Activated T-cell treated with anti-CD3 and anti-CD28 coated beads for 1 hour (primary cell): Measurements from ENCODE around the gene MGA.

Source experiments
- DNase-seq: peaks from one replicate; pipeline ENCODE4 v3.0.0-alpha.2; 2020; ENCODE audit warnings: low read depth

Gene MGA

GRCh38 chr15:41658689-41659088 lies 1.5 kb upstream of the MGA start:
- no peak for DNase-seq

GRCh38 chr15:41659190-41659589 lies 1.0 kb upstream of the MGA start:
- no peak for DNase-seq

- no peak for DNase-seq
Measured at GRCh38 chr15:41659855-41660234, 360 bp upstream of the MGA start.

DNA sequence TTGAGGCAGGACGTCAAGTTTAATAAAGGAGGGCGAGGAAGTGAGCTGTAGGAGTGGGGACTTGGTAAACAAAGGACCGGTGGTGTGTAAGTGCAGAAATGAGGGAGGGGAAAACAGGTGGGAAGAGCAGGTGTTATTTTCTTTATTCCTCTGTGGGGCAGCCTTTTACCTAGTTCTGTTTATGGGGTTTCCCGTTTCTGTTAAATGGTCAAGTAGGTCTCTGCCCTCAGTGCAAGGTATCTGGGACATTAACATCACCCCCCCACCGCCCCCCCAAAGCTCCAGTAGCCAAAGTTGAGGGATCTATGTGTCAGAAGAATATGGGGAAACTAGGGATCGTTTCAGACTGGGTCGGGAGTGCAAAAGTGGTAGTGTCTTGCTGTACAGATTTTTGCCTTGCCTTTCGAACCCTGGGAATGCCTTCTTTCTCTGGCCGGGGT lies 893 bp downstream of the MGA start:
- DNase-seq, result no peak

DNA sequence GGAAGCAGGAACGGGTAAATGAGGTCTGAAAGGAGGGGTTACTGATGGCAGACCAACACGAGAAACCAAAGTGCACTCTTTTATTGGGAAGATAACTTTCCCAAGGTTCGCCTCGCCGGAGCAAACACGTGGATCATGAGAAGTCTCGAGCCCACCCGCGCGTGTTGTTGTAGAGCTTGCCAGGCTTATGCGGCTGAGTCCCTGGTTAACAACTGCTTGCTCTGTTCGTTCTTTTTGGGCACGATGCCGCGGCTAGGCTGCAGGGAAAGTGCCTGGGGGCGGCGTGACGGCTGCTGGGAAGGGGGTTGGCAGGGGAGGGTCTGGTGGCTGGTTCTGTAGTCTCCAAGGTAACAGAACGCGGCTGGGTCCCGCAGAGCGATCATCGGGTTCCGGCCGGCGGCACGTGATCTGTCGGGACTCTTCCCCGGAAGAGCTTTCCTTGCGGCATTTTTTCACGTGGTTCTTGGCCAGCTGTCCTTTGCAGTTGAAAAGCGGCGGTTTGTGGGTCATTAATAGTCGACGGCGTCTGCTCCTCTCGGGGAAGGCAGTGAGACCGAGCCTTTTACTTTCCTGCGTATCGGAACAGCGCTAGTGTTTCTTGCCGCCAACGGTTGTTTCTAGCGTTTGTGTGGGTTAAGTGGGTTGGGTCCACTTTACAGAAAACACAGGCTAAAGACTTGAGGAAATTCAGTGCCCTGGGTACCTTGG lies 1.5 kb downstream of the MGA start:
- DNase-seq, result peak; percentile 42

- DNase-seq, result no peak
Measured at GRCh38 chr15:41666353-41666920, 6.2 kb downstream of the MGA start.

GRCh38 chr15:41669701-41670100 lies 9.5 kb downstream of the MGA start:
- DNase-seq, result no peak

DNA sequence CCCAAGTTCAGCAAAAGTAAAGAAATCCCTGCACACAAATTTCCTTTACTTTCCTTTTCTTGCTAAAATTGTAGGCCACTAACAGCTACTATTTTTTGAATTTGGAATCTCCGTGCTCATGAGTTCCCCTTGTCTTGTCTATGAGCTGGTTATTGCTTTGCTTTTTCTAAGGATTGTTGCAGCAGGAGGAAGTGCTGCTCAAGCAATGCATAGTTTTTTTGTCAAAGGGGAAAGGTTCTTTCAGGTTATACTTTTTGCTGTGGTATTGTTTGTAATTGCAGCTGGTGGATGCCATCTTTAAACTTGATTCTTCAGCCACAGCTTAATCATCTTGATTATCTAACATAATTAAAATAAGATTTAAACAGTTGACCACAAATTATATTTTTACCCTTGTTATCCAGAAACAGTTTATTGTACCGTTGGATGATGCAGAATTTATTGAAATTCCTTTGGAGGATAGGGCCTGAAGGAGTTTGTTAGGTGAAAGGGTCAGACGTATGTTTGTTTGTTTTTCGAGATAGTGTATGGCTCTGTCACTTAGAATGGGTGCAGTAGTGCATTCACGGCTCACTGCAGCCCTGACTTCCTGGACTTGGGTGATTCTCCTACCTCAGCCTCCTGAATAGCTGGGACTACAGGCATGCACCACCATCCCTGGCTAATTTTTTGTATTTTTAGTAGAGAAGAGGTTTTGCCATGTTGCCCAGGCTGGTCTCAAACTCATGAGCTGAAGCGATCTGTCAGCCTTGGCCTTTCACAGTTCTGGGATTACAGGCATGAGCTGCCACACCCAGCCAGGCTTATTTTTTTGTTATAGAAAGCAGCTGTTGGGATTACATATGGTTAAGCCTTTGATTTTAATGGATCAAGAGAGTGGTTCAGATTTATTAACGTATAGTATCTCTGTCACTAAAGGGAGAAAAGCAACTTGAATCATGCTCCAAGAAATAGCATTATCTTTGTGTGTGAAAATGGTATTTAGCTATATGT lies 11.7 kb downstream of the MGA start:
- no peak for DNase-seq

- DNase-seq, result no peak
Measured at GRCh38 chr15:41675337-41675736, 15.1 kb downstream of the MGA start.

GRCh38 chr15:41678742-41679141 lies 18.5 kb downstream of the MGA start:
- no peak for DNase-seq

DNA sequence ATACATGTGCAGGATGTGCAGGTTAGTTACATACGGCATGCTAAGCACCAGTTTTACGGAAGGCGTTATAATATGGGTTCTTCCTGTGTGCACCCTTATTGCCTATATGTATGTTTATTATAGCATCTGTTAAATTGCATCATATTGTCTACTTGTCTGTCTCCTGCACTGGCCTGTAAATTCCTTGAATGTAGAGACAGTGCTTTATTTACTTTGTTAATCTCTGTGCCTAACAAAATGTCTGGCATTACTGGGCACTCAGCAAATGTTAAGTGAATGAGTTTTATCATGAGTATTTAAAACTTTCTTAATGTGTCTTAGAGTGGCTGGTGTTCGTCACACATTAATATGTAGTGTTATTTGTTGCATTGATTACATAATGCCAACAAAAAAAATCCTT lies 23.8 kb downstream of the MGA start:
- no peak for DNase-seq

GRCh38 chr15:41688671-41689070 lies 28.5 kb downstream of the MGA start:
- no peak for DNase-seq

DNA sequence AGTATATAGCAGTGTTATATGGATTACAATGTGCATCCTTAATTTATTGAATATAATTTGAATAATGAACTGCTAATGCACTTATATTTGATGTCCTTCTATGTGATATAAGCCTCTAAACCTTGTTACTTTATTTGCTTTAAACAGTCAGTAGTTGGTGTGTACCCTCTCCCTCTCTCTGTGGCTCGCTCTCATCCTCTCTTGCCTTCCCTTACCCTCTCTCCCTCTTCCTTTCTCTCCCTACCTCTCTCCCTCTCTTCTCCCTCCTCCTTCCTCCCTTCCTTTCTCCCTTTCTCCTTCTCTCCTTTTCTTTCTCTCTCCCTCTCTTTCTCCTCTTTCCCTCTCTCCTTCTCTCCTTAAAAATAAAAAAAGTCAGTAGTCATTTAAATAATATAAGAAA lies 28.9 kb downstream of the MGA start:
- DNase-seq, result no peak

DNA sequence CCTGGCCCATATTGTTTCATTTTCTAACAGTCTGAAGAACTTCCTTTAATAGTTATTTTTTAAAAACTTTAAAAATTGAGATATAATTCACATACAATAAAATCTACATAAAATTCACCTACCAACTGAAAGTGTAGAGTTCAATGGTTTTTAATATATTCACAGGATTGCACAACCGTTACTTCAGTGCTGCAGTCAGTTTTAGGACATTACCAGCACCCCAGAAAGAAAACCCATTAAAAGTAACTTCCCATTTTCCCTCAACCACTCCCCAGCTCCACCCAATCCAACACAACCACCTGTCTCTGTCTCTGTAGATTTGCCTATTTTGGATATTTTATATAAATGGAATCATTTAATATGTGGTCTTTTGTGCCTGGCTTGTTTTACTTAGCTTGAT lies 29.6 kb downstream of the MGA start:
- DNase-seq, result no peak

GRCh38 chr15:41690636-41691035 lies 30.4 kb downstream of the MGA start:
- DNase-seq, result no peak

DNA sequence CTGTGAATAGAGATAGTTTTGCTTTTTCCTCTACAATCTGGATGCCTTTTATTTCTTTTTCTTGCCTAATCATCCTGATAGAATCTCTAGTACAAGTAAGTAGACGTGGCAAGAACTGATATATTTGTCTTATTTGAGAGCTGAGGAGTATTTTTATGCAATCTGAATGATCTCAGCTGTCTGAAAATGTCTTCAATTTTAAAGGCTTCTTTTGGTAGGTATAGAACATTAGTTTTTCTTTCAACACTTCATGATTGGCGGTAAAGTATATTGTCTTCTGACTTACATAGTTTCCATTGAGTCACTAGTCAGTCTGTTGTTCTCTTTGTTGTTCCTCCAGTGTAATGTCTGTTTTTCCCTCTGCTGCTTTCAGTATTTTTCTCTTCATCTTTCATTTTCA lies 31.3 kb downstream of the MGA start:
- no peak for DNase-seq

GRCh38 chr15:41692049-41692448 lies 31.8 kb downstream of the MGA start:
- no peak for DNase-seq

DNA sequence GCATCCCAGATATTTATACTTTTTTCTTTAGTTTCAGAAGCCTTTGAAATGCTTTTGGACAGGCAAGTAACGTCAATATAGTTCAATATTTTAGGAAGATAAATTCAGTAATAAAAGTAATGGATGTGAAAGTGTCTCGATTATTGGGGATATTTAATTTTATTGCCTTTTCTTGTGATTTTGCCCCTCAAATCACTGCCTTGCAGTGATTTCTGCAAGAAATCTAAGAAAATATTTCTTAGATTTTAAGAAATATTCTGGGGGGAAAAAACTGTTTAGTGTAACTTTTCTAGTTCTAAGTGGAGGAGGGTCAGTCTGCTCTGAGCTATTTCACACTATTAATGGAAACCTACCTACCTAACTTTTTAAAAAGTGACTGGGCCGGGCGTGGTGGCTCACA lies 33.6 kb downstream of the MGA start:
- DNase-seq, result no peak

- DNase-seq, result peak; percentile 16
Measured at GRCh38 chr15:41695750-41696436, 35.7 kb downstream of the MGA start.

GRCh38 chr15:41698779-41699178 lies 38.6 kb downstream of the MGA start:
- no peak for DNase-seq

DNA sequence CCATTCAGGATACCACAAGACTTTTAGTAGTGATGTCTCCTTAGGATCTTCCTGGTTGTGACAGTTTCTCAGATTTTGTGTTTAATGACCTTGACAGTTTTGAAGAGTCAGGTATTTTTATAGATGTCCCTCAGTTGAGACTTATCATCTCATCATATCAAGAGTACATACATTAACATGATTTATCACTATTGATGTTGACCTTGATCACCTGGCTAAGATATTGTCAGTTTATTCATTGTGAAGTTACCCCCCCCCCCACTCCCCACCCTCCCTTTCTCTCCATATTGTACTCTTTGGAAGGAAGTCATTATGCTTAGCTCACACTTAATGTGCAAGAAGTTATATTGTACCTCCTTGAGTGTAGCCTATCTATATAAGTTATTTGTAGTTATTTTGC lies 42.9 kb downstream of the MGA start:
- DNase-seq, result no peak

DNA sequence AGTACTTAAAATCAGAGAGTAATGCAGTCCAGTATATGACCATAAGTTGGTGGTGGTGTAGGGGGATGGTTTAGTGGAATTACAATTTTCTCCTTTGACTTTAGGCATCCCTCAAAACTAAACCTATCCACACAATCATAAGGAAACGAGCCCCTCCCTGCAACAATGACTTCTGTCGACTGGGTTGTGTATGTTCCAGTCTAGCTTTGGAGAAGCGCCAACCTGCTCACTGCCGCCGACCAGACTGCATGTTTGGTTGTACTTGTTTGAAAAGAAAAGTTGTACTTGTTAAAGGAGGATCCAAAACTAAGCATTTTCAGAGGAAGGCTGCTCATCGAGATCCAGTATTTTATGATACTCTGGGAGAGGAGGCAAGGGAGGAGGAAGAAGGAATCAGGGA lies 52.8 kb downstream of the MGA start:
- no peak for DNase-seq
